Panc1 (cell line): ENCODE data around the gene RPP25L. TPM values are rescaled to one million over a fixed set of nuclear protein-coding genes. Genes with fewer than 3 reads are reported as not detected.

Source experiments
- ATAC-seq: fragments of 200-7000 bp; cut with Tn5 transposase; 2 replicates; pipeline ENCODE4 v1.9.1; 2020; ENCODE audit warnings: mild to moderate bottlenecking, moderate library complexity
- BruUV-seq: library from RNA; stranded (reverse); fragments of 400-500 nt; replicated peaks from 2 replicates; lab custom pipeline; 2021; lab: Mats Ljungman, UMichigan
- CTCF ChIA-PET: fragments of 300-600 bp; sonication (Branson Sonifier 250); formaldehyde crosslinking; loops from one replicate; lab custom pipeline; 2022; ENCODE audit warnings: antibody characterized with exemption; lab: Charles Lee
- POLR2A ChIA-PET: fragments of 300-600 bp; sonication (Branson Sonifier 250); formaldehyde crosslinking; loops from one replicate; lab custom pipeline; 2022; ENCODE audit warnings: antibody characterized with exemption; lab: Charles Lee
- DNase-seq: peaks from one replicate; pipeline ENCODE4 v3.0.0-alpha.2; 2010; ENCODE audit warnings: low read depth, low spot score
- H3K27ac ChIP-seq: 2 replicates; pipeline ENCODE4 v1.5.1; 2011; ENCODE audit warnings: mild to moderate bottlenecking, low read length, inconsistent platforms
- H3K27me3 ChIP-seq: fragments of 200-500 bp; sonication (Bioruptor generic); 2 replicates; pipeline ENCODE4 v1.6.0; 2014; ENCODE audit warnings: low read length, inconsistent platforms; ENCODE audit not compliant: control insufficient read depth, insufficient read depth
- H3K36me3 ChIP-seq: fragments of 200-500 bp; sonication (Bioruptor generic); 2 replicates; pipeline ENCODE4 v1.5.1; 2014; ENCODE audit warnings: inconsistent platforms, mild to moderate bottlenecking, low read length, moderate library complexity; ENCODE audit not compliant: control insufficient read depth, insufficient read depth
- H3K4me1 ChIP-seq: 2 replicates; pipeline ENCODE4 v1.5.1; 2011; ENCODE audit warnings: inconsistent platforms, mild to moderate bottlenecking, low read length, moderate library complexity; ENCODE audit not compliant: control insufficient read depth, insufficient read depth
- H3K4me3 ChIP-seq, 2 experiments: 2 replicates each; pipeline ENCODE4 v1.5.1; 2011 to 2012; ENCODE audit warnings: low read depth in 2 of 2, low read length in 2 of 2, mild to moderate bottlenecking in 2 of 2, inconsistent platforms in 1 of 2, moderate library complexity in 1 of 2
- H3K9me3 ChIP-seq: fragments of 200-500 bp; sonication (Bioruptor generic); 2 replicates; pipeline ENCODE4 v1.5.1; 2014; ENCODE audit warnings: low read depth, mild to moderate bottlenecking, inconsistent platforms, low read length, moderate library complexity; ENCODE audit not compliant: control insufficient read depth, insufficient read depth
- CTCF ChIP-seq: fragments of 450-650 bp; IDR thresholded peaks from 2 replicates; pipeline ENCODE4 v1.5.1; 2017; ENCODE audit warnings: mild to moderate bottlenecking
- POLR2AphosphoS5 ChIP-seq: IDR thresholded peaks from 2 replicates; pipeline ENCODE4 v1.6.1; 2012; ENCODE audit warnings: mild to moderate bottlenecking, low read depth, low read length, moderate library complexity
- REST ChIP-seq, 2 experiments: IDR thresholded peaks; 2 replicates each; pipeline ENCODE4 v1.6.1; 2011 to 2012; ENCODE audit warnings: low read depth in 2 of 2, control low read depth in 1 of 2, low read length in 1 of 2, mild to moderate bottlenecking in 1 of 2, moderate library complexity in 1 of 2; ENCODE audit not compliant: insufficient read depth in 1 of 2
- SIN3A ChIP-seq: IDR thresholded peaks from 2 replicates; pipeline ENCODE4 v1.6.1; 2012; ENCODE audit warnings: low read depth, mild to moderate bottlenecking, low read length, moderate library complexity, borderline replicate concordance; ENCODE audit not compliant: insufficient read depth
- in situ Hi-C: cut with HindIII; loops from 2 replicates; pipeline ENCODE4 v1.10.0; 2016; ENCODE audit warnings: low sequenced_read_pairs, low pct_unique_long_range_greater_than_20kb
- intact Hi-C: fragments of 100-400 bp; cut with micrococcal nuclease; formaldehyde crosslinking; loops from one replicate; pipeline ENCODE4 v1.10.0; 2022; ENCODE audit not compliant: unreplicated experiment
- total RNA-seq: library from RNA; stranded (reverse); gene quantifications from one replicate; pipeline ENCODE4 v1.2.1, GENCODE V29; 2021; ENCODE audit not compliant: unreplicated experiment

Gene RPP25L
- total RNA-seq, 1 experiment from 2014 or later, result 30.4 TPM

GRCh38 chr9:34633166-34633565 lies 21.3 kb upstream of the RPP25L start:
- ChIA-PET CTCF (interaction anchor here (0.7 to 1.8 kb wide), 6 partner anchors 12 to 29 kb away, joined by 4 to 9 read pairs (median 6); partner anchors contain the start of gene RPP25L), POLR2A (interaction anchor here (0.6 kb wide), 1 partner anchor 356 kb away, joined by 3 read pairs; no protein-coding TSS in a partner anchor)
- peaks cover 11% of the 10 kb centered on the region for H3K4me1 ChIP-seq
- in situ Hi-C loops, result no loop called here
- no peaks in the 10 kb centered on the region for H3K9me3 ChIP-seq
- ATAC-seq, result no peak
- TF ChIP-seq POLR2AphosphoS5, result no peak
- H3K27me3 ChIP-seq, result peaks cover 9% of the 10 kb centered on the region
- H3K27ac ChIP-seq, result no peak overlapping the region
- intact Hi-C loops, result no loop called here
- H3K36me3 ChIP-seq, result no peaks in the 10 kb centered on the region
- H3K4me3 ChIP-seq, result no peak overlapping the region
- no peak for DNase-seq
- BruUV-seq, result no TSS peak

GRCh38 chr9:34630402-34631154 lies 18.7 kb upstream of the RPP25L start:
- in situ Hi-C loops, result no loop called here
- POLR2A ChIA-PET, result no interaction called here
- BruUV-seq, result no TSS peak
- TF ChIP-seq REST (IDR thresholded peaks at IDR 0.05; ENCODE audit: insufficient read depth in 1 of 2, low read depth in 2 of 2, low read length in 1 of 2) (no peak), CTCF (no peak)
- H3K4me3 ChIP-seq, result no peak overlapping the region
- no peaks in the 10 kb centered on the region for H3K9me3 ChIP-seq
- CTCF ChIA-PET, result interaction anchor here (0.9 to 1.0 kb wide), 2 partner anchors 19 to 72 kb away, joined by 3 read pairs; no protein-coding TSS in a partner anchor
- no peak overlapping the region for H3K27ac ChIP-seq
- intact Hi-C loops, result no loop called here
- no peaks in the 10 kb centered on the region for H3K36me3 ChIP-seq
- DNase-seq, result no peak
- ATAC-seq, result no peak
- peaks cover 3% of the 10 kb centered on the region; the same call in 1 of the 2 replicates for H3K4me1 ChIP-seq
- H3K27me3 ChIP-seq, result peaks cover 13% of the 10 kb centered on the region

GRCh38 chr9:34629491-34629808 lies 17.6 kb upstream of the RPP25L start:
- ATAC-seq (no peak), DNase-seq (no peak)
- H3K27me3 ChIP-seq, result peaks cover 13% of the 10 kb centered on the region
- peaks cover 3% of the 10 kb centered on the region; the same call in 1 of the 2 replicates for H3K4me1 ChIP-seq
- intact Hi-C loops, result no loop called here
- TF ChIP-seq SIN3A, result no peak
- TF ChIP-seq POLR2AphosphoS5, result no peak
- no peak for TF ChIP-seq CTCF
- no peak for TF ChIP-seq REST (IDR thresholded peaks at IDR 0.05; ENCODE audit: insufficient read depth in 1 of 2, low read depth in 2 of 2, low read length in 1 of 2)
- BruUV-seq, result no TSS peak
- peak overlapping the region; percentile 39 to 54 for H3K4me3 ChIP-seq
- H3K27ac ChIP-seq, result no peak overlapping the region
- ChIA-PET CTCF (interaction anchor here (0.6 to 1.0 kb wide), 2 partner anchors 18 to 603 kb away, joined by 3 read pairs; no protein-coding TSS in a partner anchor), POLR2A (interaction anchor here (1.1 kb wide), 1 partner anchor 9 kb away, joined by 4 read pairs; the partner anchor contains the start of gene DCTN3)
- in situ Hi-C loops, result no loop called here
- H3K36me3 ChIP-seq, result no peaks in the 10 kb centered on the region
- H3K9me3 ChIP-seq, result no peaks in the 10 kb centered on the region
